A673 (cell line): Measurements from ENCODE around the gene TTBK2.

Experiments used
- EZH2 ChIP-seq: fragments of 200-600 bp; sonication (generic); IDR thresholded peaks from 2 replicates; pipeline ENCODE4 v1.6.1; 2017; ENCODE audit warnings: borderline replicate concordance, low read depth, mild to moderate bottlenecking, mixed read lengths, antibody characterized with exemption, low read length; ENCODE audit not compliant: poor library complexity, severe bottlenecking
- TF ChIP-seq, protein P1 (sequence below): fragments of 300-800, 200-600 bp; sonication (generic); conservative IDR thresholded peaks from 2 replicates; pipeline ENCODE4 v1.5.1; 2017; ENCODE audit warnings: low read depth, mild to moderate bottlenecking, antibody characterized with exemption, low read length, moderate library complexity, mixed read lengths

DNA sequence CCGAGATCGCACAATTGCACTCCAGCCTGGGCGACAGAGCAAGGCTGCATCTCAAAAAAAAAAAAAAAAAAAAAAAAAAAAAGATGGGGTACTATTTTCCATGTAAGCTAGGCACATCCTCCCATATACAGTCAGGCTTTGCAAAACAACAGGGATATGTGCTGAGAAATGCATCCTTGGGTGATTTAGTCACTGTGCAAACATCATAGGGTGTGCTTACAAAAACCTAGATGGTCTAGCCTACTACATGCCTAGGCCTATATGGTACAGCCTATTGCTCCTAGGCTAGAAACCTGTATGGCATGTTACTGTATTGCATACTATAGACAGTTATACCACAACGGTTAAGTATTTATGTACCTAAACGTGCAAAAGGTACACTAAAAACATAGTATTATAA lies 75.0 kb downstream of the TTBK2 start:
- TF ChIP-seq, protein P1, sequence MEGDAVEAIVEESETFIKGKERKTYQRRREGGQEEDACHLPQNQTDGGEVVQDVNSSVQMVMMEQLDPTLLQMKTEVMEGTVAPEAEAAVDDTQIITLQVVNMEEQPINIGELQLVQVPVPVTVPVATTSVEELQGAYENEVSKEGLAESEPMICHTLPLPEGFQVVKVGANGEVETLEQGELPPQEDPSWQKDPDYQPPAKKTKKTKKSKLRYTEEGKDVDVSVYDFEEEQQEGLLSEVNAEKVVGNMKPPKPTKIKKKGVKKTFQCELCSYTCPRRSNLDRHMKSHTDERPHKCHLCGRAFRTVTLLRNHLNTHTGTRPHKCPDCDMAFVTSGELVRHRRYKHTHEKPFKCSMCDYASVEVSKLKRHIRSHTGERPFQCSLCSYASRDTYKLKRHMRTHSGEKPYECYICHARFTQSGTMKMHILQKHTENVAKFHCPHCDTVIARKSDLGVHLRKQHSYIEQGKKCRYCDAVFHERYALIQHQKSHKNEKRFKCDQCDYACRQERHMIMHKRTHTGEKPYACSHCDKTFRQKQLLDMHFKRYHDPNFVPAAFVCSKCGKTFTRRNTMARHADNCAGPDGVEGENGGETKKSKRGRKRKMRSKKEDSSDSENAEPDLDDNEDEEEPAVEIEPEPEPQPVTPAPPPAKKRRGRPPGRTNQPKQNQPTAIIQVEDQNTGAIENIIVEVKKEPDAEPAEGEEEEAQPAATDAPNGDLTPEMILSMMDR, result no peak
- no peak for TF ChIP-seq EZH2
